ENCODE measurements around the gene INHBA.

DNA sequence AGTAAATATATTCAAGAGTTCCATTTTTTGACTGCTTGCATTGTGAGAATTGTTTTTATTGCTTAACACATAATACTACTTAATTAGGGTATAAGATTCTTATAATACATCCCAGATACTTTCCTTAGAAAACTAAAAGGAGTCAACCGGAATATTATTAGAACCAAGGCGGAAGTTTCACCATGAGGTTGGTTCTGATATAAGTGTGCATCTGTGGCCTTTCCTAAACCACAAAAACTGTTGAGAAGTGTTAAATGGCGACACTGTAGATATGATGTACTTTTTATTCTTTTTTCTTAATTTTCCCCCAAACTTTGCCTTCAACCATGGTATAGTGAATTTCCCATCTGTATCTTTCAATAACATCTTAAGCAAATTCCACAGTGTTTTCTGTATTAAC is 32.3 kb upstream of the INHBA start:
- no peak for TF ChIP-seq POLR2A (IDR thresholded peaks at IDR 0.05)
- TF ChIP-seq, protein P1, sequence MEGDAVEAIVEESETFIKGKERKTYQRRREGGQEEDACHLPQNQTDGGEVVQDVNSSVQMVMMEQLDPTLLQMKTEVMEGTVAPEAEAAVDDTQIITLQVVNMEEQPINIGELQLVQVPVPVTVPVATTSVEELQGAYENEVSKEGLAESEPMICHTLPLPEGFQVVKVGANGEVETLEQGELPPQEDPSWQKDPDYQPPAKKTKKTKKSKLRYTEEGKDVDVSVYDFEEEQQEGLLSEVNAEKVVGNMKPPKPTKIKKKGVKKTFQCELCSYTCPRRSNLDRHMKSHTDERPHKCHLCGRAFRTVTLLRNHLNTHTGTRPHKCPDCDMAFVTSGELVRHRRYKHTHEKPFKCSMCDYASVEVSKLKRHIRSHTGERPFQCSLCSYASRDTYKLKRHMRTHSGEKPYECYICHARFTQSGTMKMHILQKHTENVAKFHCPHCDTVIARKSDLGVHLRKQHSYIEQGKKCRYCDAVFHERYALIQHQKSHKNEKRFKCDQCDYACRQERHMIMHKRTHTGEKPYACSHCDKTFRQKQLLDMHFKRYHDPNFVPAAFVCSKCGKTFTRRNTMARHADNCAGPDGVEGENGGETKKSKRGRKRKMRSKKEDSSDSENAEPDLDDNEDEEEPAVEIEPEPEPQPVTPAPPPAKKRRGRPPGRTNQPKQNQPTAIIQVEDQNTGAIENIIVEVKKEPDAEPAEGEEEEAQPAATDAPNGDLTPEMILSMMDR (IDR thresholded peaks at IDR 0.05) = no peak
